GM23338 (cell line): ENCODE data around the gene ARSI. TPM values are rescaled to one million over a fixed set of nuclear protein-coding genes. Genes with fewer than 3 reads are reported as not detected.

Source experiments
- ATAC-seq: fragments of 200-7000 bp; cut with Tn5 transposase; 3 replicates; pipeline ENCODE4 v1.9.1; 2020
- DNase-seq: peaks from one replicate; pipeline ENCODE4 v3.0.0-alpha.2; 2015; ENCODE audit warnings: low spot score
- H2AFZ ChIP-seq: fragments of 200-600 bp; sonication (generic); 2 replicates; pipeline ENCODE4 v1.8.0; 2016; ENCODE audit warnings: antibody characterized with exemption, mild to moderate bottlenecking, moderate library complexity
- H3F3A ChIP-seq: fragments of 200-600 bp; sonication (generic); replicated peaks from 2 replicates; pipeline ENCODE4 v1.8.0; 2017; ENCODE audit warnings: antibody characterized with exemption, mixed run types, low read depth
- H3K27ac ChIP-seq: fragments of 200-600 bp; sonication (generic); 2 replicates; pipeline ENCODE4 v1.6.1; 2016; ENCODE audit warnings: low read depth
- H3K27me3 ChIP-seq: fragments of 200-600 bp; sonication (generic); 2 replicates; pipeline ENCODE4 v1.8.0; 2016; ENCODE audit warnings: mild to moderate bottlenecking, mixed run types, moderate library complexity; ENCODE audit not compliant: insufficient read depth
- H3K36me3 ChIP-seq: fragments of 200-600 bp; sonication (generic); 2 replicates; pipeline ENCODE4 v1.8.0; 2016; ENCODE audit warnings: mild to moderate bottlenecking; ENCODE audit not compliant: insufficient read depth
- H3K4me1 ChIP-seq: fragments of 200-600 bp; sonication (generic); 2 replicates; pipeline ENCODE4 v1.8.0; 2016; ENCODE audit warnings: mild to moderate bottlenecking, moderate library complexity; ENCODE audit not compliant: insufficient read depth
- H3K4me2 ChIP-seq: fragments of 200-600 bp; sonication (generic); 2 replicates; pipeline ENCODE4 v1.7.1; 2017; ENCODE audit warnings: mixed run types
- H3K4me3 ChIP-seq: fragments of 200-600 bp; sonication (generic); 2 replicates; pipeline ENCODE4 v1.6.1; 2016; ENCODE audit warnings: mixed run types
- H3K79me2 ChIP-seq: fragments of 200-600 bp; sonication (generic); replicated peaks from 2 replicates; pipeline ENCODE4 v1.8.0; 2017; ENCODE audit warnings: mild to moderate bottlenecking; ENCODE audit not compliant: insufficient read depth
- H3K9me2 ChIP-seq: fragments of 200-600 bp; sonication (generic); 2 replicates; pipeline ENCODE4 v1.8.0; 2017; ENCODE audit not compliant: insufficient read depth
- H4K20me1 ChIP-seq: fragments of 200-600 bp; sonication (generic); replicated peaks from 2 replicates; pipeline ENCODE4 v1.8.0; 2017; ENCODE audit warnings: mild to moderate bottlenecking; ENCODE audit not compliant: insufficient read depth
- H3K27ac Mint-ChIP-seq: 2 replicates; pipeline ENCODE4 v1.8.0; 2020; ENCODE audit warnings: inconsistent platforms, mild to moderate bottlenecking, moderate library complexity, mixed read lengths
- H3K27me3 Mint-ChIP-seq: 3 replicates; pipeline ENCODE4 v1.8.0; 2022; ENCODE audit warnings: low read depth, mild to moderate bottlenecking, moderate library complexity, mixed read lengths, inconsistent platforms; ENCODE audit not compliant: insufficient read depth, poor library complexity
- H3K36me3 Mint-ChIP-seq: 3 replicates; pipeline ENCODE4 v1.8.0; 2021; ENCODE audit warnings: low read depth, mild to moderate bottlenecking, inconsistent platforms, moderate library complexity, mixed read lengths
- H3K4me1 Mint-ChIP-seq: 3 replicates; pipeline ENCODE4 v1.8.0; 2020; ENCODE audit warnings: mild to moderate bottlenecking, inconsistent platforms, mixed read lengths
- H3K4me3 Mint-ChIP-seq: 3 replicates; pipeline ENCODE4 v1.8.0; 2021; ENCODE audit warnings: moderate library complexity, mild to moderate bottlenecking, inconsistent platforms, mixed read lengths
- H3K9me3 Mint-ChIP-seq: 3 replicates; pipeline ENCODE4 v1.8.0; 2020; ENCODE audit warnings: moderate library complexity, mild to moderate bottlenecking, inconsistent platforms, mixed read lengths
- CREB1 ChIP-seq: fragments of 250-450 bp; sonication (Bioruptor Pico); IDR thresholded peaks from 2 replicates; pipeline ENCODE4 v1.5.0; 2020; ENCODE audit warnings: low read depth, mild to moderate bottlenecking, moderate library complexity
- EZH2 ChIP-seq: fragments of 200-600 bp; sonication (generic); IDR thresholded peaks from one replicate; pipeline ENCODE4 v1.8.0; 2017; ENCODE audit warnings: antibody characterized with exemption, mild to moderate bottlenecking, low read depth; ENCODE audit not compliant: unreplicated experiment
- EZH2phosphoT487 ChIP-seq: fragments of 200-600 bp; sonication (generic); IDR thresholded peaks from one replicate; pipeline ENCODE4 v1.8.1; 2018; ENCODE audit warnings: antibody characterized with exemption; ENCODE audit not compliant: unreplicated experiment
- JUNB ChIP-seq: IDR thresholded peaks from one replicate; pipeline ENCODE4 v1.6.1; 2016; ENCODE audit warnings: antibody characterized with exemption; ENCODE audit not compliant: unreplicated experiment
- NANOG ChIP-seq: IDR thresholded peaks from 2 replicates; pipeline ENCODE4 v1.6.1; 2016; ENCODE audit warnings: antibody characterized with exemption, borderline replicate concordance
- POLR2AphosphoS5 ChIP-seq: IDR thresholded peaks from 2 replicates; pipeline ENCODE4 v1.6.1; 2016; ENCODE audit warnings: antibody characterized with exemption, low read depth
- REST ChIP-seq: IDR thresholded peaks from one replicate; pipeline ENCODE4 v1.6.1; 2018; ENCODE audit warnings: antibody characterized with exemption; ENCODE audit not compliant: unreplicated experiment
- STAT1 ChIP-seq: IDR thresholded peaks from one replicate; pipeline ENCODE4 v1.6.1; 2016; ENCODE audit warnings: antibody characterized with exemption; ENCODE audit not compliant: unreplicated experiment
- ZNF114 ChIP-seq: fragments of 250-450 bp; sonication (Bioruptor Pico); IDR thresholded peaks from 2 replicates; pipeline ENCODE4 v1.5.0; 2020; ENCODE audit warnings: mild to moderate bottlenecking, moderate library complexity
- ZNF331 ChIP-seq: fragments of 250-450 bp; sonication (Bioruptor Pico); IDR thresholded peaks from 2 replicates; pipeline ENCODE4 v1.5.0; 2020; ENCODE audit warnings: low read depth, mild to moderate bottlenecking, moderate library complexity
- polyA plus RNA-seq: library from polyadenylated mRNA; unstranded; fragments of >200 nt; fragmentation: Nextera tagmentation; extraction: Ambion mirVana; gene quantifications from 2 replicates; pipeline ENCODE4 v1.2.1, GENCODE V29; 2016
- total RNA-seq: library from RNA; depleted of rRNA; stranded (reverse); fragments of >200 nt; shearing (Covaris generic); gene quantifications from 2 replicates; pipeline ENCODE4 v1.2.3, GENCODE V29; 2014
- TF ChIP-seq, protein P1 (sequence below): IDR thresholded peaks from 2 replicates; pipeline ENCODE4 v1.6.1; 2016; ENCODE audit warnings: antibody characterized with exemption
- TF ChIP-seq, protein P2 (sequence below), 2 experiments: fragments of 200-600 bp in 1 of 2; sonication (generic) in 1 of 2; conservative IDR thresholded peaks; 2 replicates each; pipeline versions ENCODE4 v1.5.1 to v1.6.1; 2016 to 2017; ENCODE audit warnings: antibody characterized with exemption in 2 of 2, low read depth in 2 of 2, mild to moderate bottlenecking in 2 of 2, moderate library complexity in 1 of 2
- TF ChIP-seq, protein P3 (sequence below): fragments of 250-450 bp; sonication (Bioruptor Pico); IDR thresholded peaks from 2 replicates; pipeline ENCODE4 v1.5.0; 2020; ENCODE audit warnings: mild to moderate bottlenecking, moderate library complexity

Gene ARSI
- total and polyA plus RNA-seq, 2 experiments from 2014 or later: 0.99 to 6.9 TPM

DNA sequence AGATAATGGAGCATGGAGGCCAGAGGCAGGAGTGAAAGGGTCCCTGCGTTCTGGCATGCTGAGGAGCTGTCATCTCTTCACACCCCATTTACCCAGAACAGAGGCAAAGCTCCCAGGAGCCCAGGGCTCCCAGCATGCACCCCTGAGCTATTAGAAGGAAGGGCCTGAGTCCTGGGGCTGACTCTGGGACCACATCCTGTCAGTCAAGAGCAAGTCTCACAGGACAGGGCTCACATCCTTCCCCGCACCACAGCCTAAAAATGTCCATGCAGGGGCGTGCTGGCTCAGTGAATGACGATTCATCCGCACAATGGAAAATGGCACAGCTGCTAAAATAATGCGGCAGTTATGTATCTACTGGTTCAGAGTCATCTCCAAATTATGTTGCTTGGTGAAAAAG is 44.6 kb downstream of the ARSI start:
- Mint-ChIP-seq H3K27ac (no peak overlapping the region), H3K9me3 (no peaks in the 10 kb centered on the region), H3K4me3 (no peak overlapping the region), H3K4me1 (peaks cover 7% of the 10 kb centered on the region), H3K27me3 (peaks cover 9% of the 10 kb centered on the region), H3K36me3 (no peaks in the 10 kb centered on the region)
- no peak overlapping the region for H3K27ac ChIP-seq
- H3K79me2 ChIP-seq: no peaks in the 10 kb centered on the region
- no peak overlapping the region for H3K4me2 ChIP-seq
- peaks cover 6% of the 10 kb centered on the region; the same call in 1 of the 2 replicates for H3K4me1 ChIP-seq
- H3K9me2 ChIP-seq: no peaks in the 10 kb centered on the region
- H3K36me3 ChIP-seq: no peaks in the 10 kb centered on the region
- H3K27me3 ChIP-seq: no peaks in the 10 kb centered on the region
- no peak overlapping the region for H2AFZ ChIP-seq
- DNase-seq (no peak), ATAC-seq (no peak)
- no peaks in the 10 kb centered on the region for H4K20me1 ChIP-seq
- TF ChIP-seq, protein P1, sequence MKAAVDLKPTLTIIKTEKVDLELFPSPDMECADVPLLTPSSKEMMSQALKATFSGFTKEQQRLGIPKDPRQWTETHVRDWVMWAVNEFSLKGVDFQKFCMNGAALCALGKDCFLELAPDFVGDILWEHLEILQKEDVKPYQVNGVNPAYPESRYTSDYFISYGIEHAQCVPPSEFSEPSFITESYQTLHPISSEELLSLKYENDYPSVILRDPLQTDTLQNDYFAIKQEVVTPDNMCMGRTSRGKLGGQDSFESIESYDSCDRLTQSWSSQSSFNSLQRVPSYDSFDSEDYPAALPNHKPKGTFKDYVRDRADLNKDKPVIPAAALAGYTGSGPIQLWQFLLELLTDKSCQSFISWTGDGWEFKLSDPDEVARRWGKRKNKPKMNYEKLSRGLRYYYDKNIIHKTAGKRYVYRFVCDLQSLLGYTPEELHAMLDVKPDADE: no peak
- TF ChIP-seq ZNF114 (CRISPR knock-in tag) (no peak), NANOG (no peak), EZH2phosphoT487 (no peak), JUNB (no peak), STAT1 (no peak), CREB1 (CRISPR knock-in tag) (no peak), REST (no peak), ZNF331 (CRISPR knock-in tag) (no peak), POLR2AphosphoS5 (no peak), EZH2 (no peak)
- TF ChIP-seq, protein P2, sequence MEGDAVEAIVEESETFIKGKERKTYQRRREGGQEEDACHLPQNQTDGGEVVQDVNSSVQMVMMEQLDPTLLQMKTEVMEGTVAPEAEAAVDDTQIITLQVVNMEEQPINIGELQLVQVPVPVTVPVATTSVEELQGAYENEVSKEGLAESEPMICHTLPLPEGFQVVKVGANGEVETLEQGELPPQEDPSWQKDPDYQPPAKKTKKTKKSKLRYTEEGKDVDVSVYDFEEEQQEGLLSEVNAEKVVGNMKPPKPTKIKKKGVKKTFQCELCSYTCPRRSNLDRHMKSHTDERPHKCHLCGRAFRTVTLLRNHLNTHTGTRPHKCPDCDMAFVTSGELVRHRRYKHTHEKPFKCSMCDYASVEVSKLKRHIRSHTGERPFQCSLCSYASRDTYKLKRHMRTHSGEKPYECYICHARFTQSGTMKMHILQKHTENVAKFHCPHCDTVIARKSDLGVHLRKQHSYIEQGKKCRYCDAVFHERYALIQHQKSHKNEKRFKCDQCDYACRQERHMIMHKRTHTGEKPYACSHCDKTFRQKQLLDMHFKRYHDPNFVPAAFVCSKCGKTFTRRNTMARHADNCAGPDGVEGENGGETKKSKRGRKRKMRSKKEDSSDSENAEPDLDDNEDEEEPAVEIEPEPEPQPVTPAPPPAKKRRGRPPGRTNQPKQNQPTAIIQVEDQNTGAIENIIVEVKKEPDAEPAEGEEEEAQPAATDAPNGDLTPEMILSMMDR (conservative IDR thresholded peaks at IDR 0.05; ENCODE audit: low read depth in 2 of 2): no peak
- TF ChIP-seq, protein P3, sequence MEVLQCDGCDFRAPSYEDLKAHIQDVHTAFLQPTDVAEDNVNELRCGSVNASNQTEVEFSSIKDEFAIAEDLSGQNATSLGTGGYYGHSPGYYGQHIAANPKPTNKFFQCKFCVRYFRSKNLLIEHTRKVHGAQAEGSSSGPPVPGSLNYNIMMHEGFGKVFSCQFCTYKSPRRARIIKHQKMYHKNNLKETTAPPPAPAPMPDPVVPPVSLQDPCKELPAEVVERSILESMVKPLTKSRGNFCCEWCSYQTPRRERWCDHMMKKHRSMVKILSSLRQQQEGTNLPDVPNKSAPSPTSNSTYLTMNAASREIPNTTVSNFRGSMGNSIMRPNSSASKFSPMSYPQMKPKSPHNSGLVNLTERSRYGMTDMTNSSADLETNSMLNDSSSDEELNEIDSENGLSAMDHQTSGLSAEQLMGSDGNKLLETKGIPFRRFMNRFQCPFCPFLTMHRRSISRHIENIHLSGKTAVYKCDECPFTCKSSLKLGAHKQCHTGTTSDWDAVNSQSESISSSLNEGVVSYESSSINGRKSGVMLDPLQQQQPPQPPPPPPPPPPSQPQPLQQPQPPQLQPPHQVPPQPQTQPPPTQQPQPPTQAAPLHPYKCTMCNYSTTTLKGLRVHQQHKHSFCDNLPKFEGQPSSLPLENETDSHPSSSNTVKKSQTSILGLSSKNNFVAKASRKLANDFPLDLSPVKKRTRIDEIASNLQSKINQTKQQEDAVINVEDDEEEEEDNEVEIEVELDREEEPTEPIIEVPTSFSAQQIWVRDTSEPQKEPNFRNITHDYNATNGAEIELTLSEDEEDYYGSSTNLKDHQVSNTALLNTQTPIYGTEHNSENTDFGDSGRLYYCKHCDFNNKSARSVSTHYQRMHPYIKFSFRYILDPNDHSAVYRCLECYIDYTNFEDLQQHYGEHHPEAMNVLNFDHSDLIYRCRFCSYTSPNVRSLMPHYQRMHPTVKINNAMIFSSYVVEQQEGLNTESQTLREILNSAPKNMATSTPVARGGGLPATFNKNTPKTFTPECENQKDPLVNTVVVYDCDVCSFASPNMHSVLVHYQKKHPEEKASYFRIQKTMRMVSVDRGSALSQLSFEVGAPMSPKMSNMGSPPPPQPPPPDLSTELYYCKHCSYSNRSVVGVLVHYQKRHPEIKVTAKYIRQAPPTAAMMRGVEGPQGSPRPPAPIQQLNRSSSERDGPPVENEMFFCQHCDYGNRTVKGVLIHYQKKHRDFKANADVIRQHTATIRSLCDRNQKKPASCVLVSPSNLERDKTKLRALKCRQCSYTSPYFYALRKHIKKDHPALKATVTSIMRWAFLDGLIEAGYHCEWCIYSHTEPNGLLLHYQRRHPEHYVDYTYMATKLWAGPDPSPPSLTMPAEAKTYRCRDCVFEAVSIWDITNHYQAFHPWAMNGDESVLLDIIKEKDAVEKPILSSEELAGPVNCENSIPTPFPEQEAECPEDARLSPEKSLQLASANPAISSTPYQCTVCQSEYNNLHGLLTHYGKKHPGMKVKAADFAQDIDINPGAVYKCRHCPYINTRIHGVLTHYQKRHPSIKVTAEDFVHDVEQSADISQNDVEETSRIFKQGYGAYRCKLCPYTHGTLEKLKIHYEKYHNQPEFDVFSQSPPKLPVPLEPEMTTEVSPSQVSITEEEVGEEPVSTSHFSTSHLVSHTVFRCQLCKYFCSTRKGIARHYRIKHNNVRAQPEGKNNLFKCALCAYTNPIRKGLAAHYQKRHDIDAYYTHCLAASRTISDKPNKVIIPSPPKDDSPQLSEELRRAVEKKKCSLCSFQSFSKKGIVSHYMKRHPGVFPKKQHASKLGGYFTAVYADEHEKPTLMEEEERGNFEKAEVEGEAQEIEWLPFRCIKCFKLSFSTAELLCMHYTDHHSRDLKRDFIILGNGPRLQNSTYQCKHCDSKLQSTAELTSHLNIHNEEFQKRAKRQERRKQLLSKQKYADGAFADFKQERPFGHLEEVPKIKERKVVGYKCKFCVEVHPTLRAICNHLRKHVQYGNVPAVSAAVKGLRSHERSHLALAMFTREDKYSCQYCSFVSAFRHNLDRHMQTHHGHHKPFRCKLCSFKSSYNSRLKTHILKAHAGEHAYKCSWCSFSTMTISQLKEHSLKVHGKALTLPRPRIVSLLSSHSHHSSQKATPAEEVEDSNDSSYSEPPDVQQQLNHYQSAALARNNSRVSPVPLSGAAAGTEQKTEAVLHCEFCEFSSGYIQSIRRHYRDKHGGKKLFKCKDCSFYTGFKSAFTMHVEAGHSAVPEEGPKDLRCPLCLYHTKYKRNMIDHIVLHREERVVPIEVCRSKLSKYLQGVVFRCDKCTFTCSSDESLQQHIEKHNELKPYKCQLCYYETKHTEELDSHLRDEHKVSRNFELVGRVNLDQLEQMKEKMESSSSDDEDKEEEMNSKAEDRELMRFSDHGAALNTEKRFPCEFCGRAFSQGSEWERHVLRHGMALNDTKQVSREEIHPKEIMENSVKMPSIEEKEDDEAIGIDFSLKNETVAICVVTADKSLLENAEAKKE (CRISPR knock-in tag): no peak
- H3K4me3 ChIP-seq: no peak overlapping the region
- H3F3A ChIP-seq: no peaks in the 10 kb centered on the region
